K562 (cell line): ENCODE measurements around the gene ATP2A1. TPM values are rescaled to one million over a fixed set of nuclear protein-coding genes. Genes with fewer than 3 reads are reported as not detected.

Experiments
- ASH1L ChIP-seq: fragments of 450-650 bp; IDR thresholded peaks from 2 replicates; pipeline ENCODE4 v1.6.1; 2018; ENCODE audit warnings: borderline replicate concordance, mild to moderate bottlenecking, low read depth; ENCODE audit not compliant: partially characterized antibody
- CHD1 ChIP-seq: fragments of 200-600 bp; sonication (generic); IDR thresholded peaks from one replicate; pipeline ENCODE4 v1.6.1; 2012; ENCODE audit warnings: mild to moderate bottlenecking, moderate library complexity, low read length, inconsistent platforms
- DIDO1 ChIP-seq: fragments of 450-650 bp; IDR thresholded peaks from 2 replicates; pipeline ENCODE4 v1.6.1; 2016; ENCODE audit warnings: low read depth, missing biosample characterization, missing genetic modification characterization
- HEY1 ChIP-seq: fragments of 250-450 bp; sonication (Bioruptor Pico); IDR thresholded peaks from 2 replicates; pipeline ENCODE4 v1.5.0; 2020; ENCODE audit warnings: mild to moderate bottlenecking, moderate library complexity, borderline replicate concordance
- MCM5 ChIP-seq: fragments of 450-650 bp; IDR thresholded peaks from 2 replicates; pipeline ENCODE4 v1.6.1; 2016; ENCODE audit warnings: low read depth
- MTA1 ChIP-seq: fragments of 450-650 bp; IDR thresholded peaks from 2 replicates; pipeline ENCODE4 v1.6.1; 2017; ENCODE audit warnings: borderline replicate concordance
- NR1H2 ChIP-seq: sonication (generic); formaldehyde crosslinking; IDR thresholded peaks from 2 replicates; pipeline ENCODE4 v1.4.0; 2020; ENCODE audit warnings: mild to moderate bottlenecking, missing genetic modification reagents
- NR2C1 ChIP-seq, 2 experiments: fragments of 450-650 bp; IDR thresholded peaks; 2 replicates each; pipeline ENCODE4 v1.6.1; 2017; ENCODE audit warnings: mild to moderate bottlenecking in 2 of 2, antibody characterized with exemption in 1 of 2, inconsistent platforms in 1 of 2, missing compliant biosample characterization in 1 of 2, missing genetic modification characterization in 1 of 2
- PCBP1 ChIP-seq: fragments of 200-400 bp; formaldehyde crosslinking; IDR thresholded peaks from 2 replicates; pipeline ENCODE4 v1.6.1; 2018; ENCODE audit warnings: mild to moderate bottlenecking, low read depth, low read length; ENCODE audit not compliant: poor library complexity, severe bottlenecking
- PHB2 ChIP-seq: fragments of 450-650 bp; IDR thresholded peaks from 2 replicates; pipeline ENCODE4 v1.6.1; 2017; ENCODE audit warnings: low read depth
- POLR2G ChIP-seq: fragments of 200-400 bp; formaldehyde crosslinking; IDR thresholded peaks from 2 replicates; pipeline ENCODE4 v1.6.1; 2017; ENCODE audit warnings: low read depth, mild to moderate bottlenecking, antibody characterized with exemption, low read length, moderate library complexity
- PPARD ChIP-seq: fragments of 250-450 bp; sonication (Bioruptor Pico); IDR thresholded peaks from 2 replicates; pipeline ENCODE4 v1.8.0; 2022; ENCODE audit warnings: inconsistent platforms, mild to moderate bottlenecking, moderate library complexity
- PTTG1 ChIP-seq: fragments of 450-650 bp; IDR thresholded peaks from 2 replicates; pipeline ENCODE4 v1.6.1; 2016; ENCODE audit warnings: low read depth, mild to moderate bottlenecking, missing genetic modification characterization, missing compliant biosample characterization
- RNF2 ChIP-seq: sonication (generic); IDR thresholded peaks from 2 replicates; pipeline ENCODE4 v1.6.1; 2016
- STAT5B ChIP-seq: fragments of 250-450 bp; sonication (Bioruptor Pico); IDR thresholded peaks from 2 replicates; pipeline ENCODE4 v1.8.0; 2021; ENCODE audit warnings: mild to moderate bottlenecking, inconsistent platforms
- YY1 ChIP-seq, 3 experiments: IDR thresholded peaks; 2 replicates each; pipeline ENCODE4 v1.6.1; 2011; ENCODE audit warnings: low read length in 2 of 3, mild to moderate bottlenecking in 2 of 3, moderate library complexity in 2 of 3, borderline replicate concordance in 1 of 3, control low read depth in 1 of 3, low read depth in 1 of 3; ENCODE audit not compliant: insufficient read depth in 3 of 3, insufficient replicate concordance in 2 of 3, control insufficient read depth in 1 of 3, insufficient read length in 1 of 3; ENCODE audit errors: extremely low read depth in 1 of 3
- ZNF263 ChIP-seq: sonication (generic); formaldehyde crosslinking; IDR thresholded peaks from 2 replicates; pipeline ENCODE4 v1.8.0; 2022; ENCODE audit warnings: mild to moderate bottlenecking, missing genetic modification reagents, borderline replicate concordance
- polyA plus RNA-seq, 8 experiments: library from polyadenylated mRNA; depleted of rRNA in 4 of 8; stranded (reverse) in 5 of 8; unstranded in 3 of 8; fragments of >200 nt; fragmentation: Nextera tagmentation in 2 of 8; fragmentation: Illumina TruSeq in 1 of 8; extraction: Ambion mirVana in 2 of 8; extraction: Trizol in 1 of 8; gene quantifications; 2 replicates each; pipeline versions ENCODE4 v1.2.1 to v1.2.3, GENCODE V29; 2011 to 2014; ENCODE audit warnings: inconsistent platforms in 1 of 8, missing spikeins in 1 of 8
- total RNA-seq, 7 experiments: library from RNA; depleted of rRNA in 6 of 7; stranded (reverse); fragments of >200 nt in 6 of 7; fragmentation: Illumina TruSeq in 2 of 7; extraction: Trizol in 2 of 7; gene quantifications; 2 replicates each; pipeline versions ENCODE4 v1.2.1 to v1.2.3, GENCODE V29; 2011 to 2021; ENCODE audit warnings: low replicate concordance in 1 of 7
- TF ChIP-seq, protein P1 (sequence below), 2 experiments: fragments of 250-450 bp in 1 of 2; fragments of 450-650 bp in 1 of 2; sonication (Bioruptor Pico) in 1 of 2; IDR thresholded peaks; 2 replicates each; pipeline versions ENCODE4 v1.6.1 to v1.8.0; 2016 to 2021; ENCODE audit warnings: mild to moderate bottlenecking in 2 of 2, moderate library complexity in 2 of 2, missing compliant biosample characterization in 1 of 2, missing genetic modification characterization in 1 of 2
- TF ChIP-seq, protein P2 (sequence below): fragments of 450-650 bp; conservative IDR thresholded peaks from 2 replicates; pipeline ENCODE4 v1.6.1; 2016; ENCODE audit warnings: missing genetic modification characterization, low read depth, mild to moderate bottlenecking, control low read depth, missing compliant biosample characterization
- TF ChIP-seq, protein P3 (sequence below): fragments of 250-450 bp; sonication (Bioruptor Pico); IDR thresholded peaks from 2 replicates; pipeline ENCODE4 v1.5.0; 2021

The ATP2A1 gene
- total and polyA plus RNA-seq, 9 of the 15 experiments (the other 6 are each of a cell fraction or from before 2014, with no cell fraction given) = 0.25 to 2.6 (median 0.65) TPM

DNA sequence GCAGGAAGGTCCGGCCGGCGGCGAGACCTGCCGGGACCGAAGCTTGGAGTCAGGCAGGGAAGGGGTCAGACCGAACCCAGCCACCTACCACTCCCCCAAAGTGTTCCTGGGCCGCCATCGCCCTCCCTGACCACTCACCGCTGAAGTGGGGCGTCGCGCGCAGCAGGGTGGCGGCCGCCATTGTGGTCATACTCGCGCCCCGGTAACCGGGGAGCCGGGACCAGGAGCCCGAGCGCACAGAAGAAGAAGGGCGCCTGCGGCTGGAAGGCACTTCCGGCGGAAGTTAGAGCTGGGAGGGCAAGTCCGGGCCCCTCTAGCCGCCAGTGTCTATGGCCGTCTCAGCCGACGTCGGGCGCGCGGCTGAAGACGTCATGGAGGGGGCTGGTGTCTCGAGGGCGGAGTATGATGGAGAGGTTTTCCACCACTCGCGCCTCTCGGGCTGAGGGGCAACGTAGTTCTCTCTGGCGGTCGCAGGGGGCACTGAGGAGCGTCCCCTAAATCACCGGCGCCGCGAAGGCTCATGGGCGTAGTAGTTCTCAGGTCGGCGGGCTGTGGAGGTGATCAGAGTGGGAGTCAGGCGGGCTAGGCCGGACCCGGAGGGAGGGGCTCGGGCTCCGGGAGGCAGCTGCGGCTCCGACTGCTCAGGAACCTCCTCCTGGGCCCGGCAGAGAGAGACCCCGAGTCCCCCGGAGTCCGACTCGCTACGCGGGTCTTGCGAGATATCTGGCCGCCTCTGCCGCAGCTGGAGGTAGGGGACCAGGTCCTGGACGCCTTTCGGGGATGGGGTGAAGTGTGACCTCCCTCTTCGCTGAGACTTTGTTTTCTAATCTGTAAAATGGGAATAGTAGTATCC is 32.0 kb upstream of the ATP2A1 start, which contains the start of gene TUFM (continued):
- TF ChIP-seq NR1H2 (CRISPR knock-in tag) = peak; percentile 27; the same call in 1 of the 2 replicates
- TF ChIP-seq ASH1L = no peak
- peak; percentile 98 for TF ChIP-seq MTA1
- no peak for TF ChIP-seq STAT5B (CRISPR knock-in tag)
- TF ChIP-seq PTTG1 = no peak
- no peak for TF ChIP-seq HEY1
- TF ChIP-seq POLR2G = peak; percentile 93
- TF ChIP-seq PHB2 = no peak
- TF ChIP-seq, protein P1, sequence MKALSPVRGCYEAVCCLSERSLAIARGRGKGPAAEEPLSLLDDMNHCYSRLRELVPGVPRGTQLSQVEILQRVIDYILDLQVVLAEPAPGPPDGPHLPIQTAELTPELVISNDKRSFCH (CRISPR knock-in tag; IDR thresholded peaks at IDR 0.05) = no peak
- TF ChIP-seq, protein P1 (tag; IDR thresholded peaks at IDR 0.05) = no peak; the same call in 1 of the 2 replicates
- TF ChIP-seq CHD1 = no peak
- TF ChIP-seq NR2C1 (IDR thresholded peaks at IDR 0.05) = peak; percentile 85
- peak; percentile 85 for TF ChIP-seq NR2C1 (tag; IDR thresholded peaks at IDR 0.05)
- TF ChIP-seq YY1 (IDR thresholded peaks at IDR 0.05; ENCODE audit: borderline replicate concordance in 1 of 3, control insufficient read depth in 1 of 3, extremely low read depth in 1 of 3, insufficient read depth in 3 of 3, insufficient read length in 1 of 3, insufficient replicate concordance in 2 of 3, low read depth in 1 of 3, low read length in 2 of 3) = peak; percentile 69 to 94 (median 92)
- peak; percentile 73; the same call in 1 of the 2 replicates for TF ChIP-seq RNF2
- TF ChIP-seq PCBP1 = peak; percentile 81
- no peak; the same call in 1 of the 2 replicates for TF ChIP-seq ZNF263 (CRISPR knock-in tag)
- TF ChIP-seq MCM5 = no peak
- TF ChIP-seq, protein P2, sequence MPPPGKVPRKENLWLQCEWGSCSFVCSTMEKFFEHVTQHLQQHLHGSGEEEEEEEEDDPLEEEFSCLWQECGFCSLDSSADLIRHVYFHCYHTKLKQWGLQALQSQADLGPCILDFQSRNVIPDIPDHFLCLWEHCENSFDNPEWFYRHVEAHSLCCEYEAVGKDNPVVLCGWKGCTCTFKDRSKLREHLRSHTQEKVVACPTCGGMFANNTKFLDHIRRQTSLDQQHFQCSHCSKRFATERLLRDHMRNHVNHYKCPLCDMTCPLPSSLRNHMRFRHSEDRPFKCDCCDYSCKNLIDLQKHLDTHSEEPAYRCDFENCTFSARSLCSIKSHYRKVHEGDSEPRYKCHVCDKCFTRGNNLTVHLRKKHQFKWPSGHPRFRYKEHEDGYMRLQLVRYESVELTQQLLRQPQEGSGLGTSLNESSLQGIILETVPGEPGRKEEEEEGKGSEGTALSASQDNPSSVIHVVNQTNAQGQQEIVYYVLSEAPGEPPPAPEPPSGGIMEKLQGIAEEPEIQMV (tag) = peak; percentile 65
- TF ChIP-seq, protein P3, sequence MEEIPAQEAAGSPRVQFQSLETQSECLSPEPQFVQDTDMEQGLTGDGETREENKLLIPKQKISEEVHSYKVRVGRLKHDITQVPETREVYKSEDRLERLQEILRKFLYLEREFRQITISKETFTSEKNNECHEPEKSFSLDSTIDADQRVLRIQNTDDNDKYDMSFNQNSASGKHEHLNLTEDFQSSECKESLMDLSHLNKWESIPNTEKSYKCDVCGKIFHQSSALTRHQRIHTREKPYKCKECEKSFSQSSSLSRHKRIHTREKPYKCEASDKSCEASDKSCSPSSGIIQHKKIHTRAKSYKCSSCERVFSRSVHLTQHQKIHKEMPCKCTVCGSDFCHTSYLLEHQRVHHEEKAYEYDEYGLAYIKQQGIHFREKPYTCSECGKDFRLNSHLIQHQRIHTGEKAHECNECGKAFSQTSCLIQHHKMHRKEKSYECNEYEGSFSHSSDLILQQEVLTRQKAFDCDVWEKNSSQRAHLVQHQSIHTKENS = no peak
- TF ChIP-seq PPARD (CRISPR knock-in tag) = no peak
- TF ChIP-seq DIDO1 (tag) = peak; percentile 66
